CD14-positive monocyte (primary cell): Measurements from ENCODE around the gene CGB7. TPM values are rescaled to one million over a fixed set of nuclear protein-coding genes. Genes with fewer than 3 reads are reported as not detected.
A peak's percentile ranks its signal among the peaks of the same experiment; 100 is the strongest.

Experiments
- DNase-seq, 3 donors: peaks; one replicate each; pipeline ENCODE4 v3.0.0-alpha.2; 2011 to 2022
- H2AFZ ChIP-seq: 2 replicates; pipeline ENCODE4 v1.6.0; 2012; ENCODE audit warnings: mild to moderate bottlenecking, low read depth, low read length, inconsistent platforms; ENCODE audit not compliant: insufficient read depth, poor library complexity, severe bottlenecking
- H3K27ac ChIP-seq, 2 donors: 1 replicate in 1 of 2; 2 replicates in 1 of 2; pipeline ENCODE4 v1.5.1; 2012 to 2013; ENCODE audit warnings: low read length in 2 of 2, control low read depth in 1 of 2, inconsistent platforms in 1 of 2, low read depth in 1 of 2, mild to moderate bottlenecking in 1 of 2
- H3K27me3 ChIP-seq, 2 donors: one replicate each; pipeline versions ENCODE4 v1.6.0 to v1.6.1; 2011 to 2013; ENCODE audit warnings: low read length in 2 of 2; ENCODE audit not compliant: control insufficient read depth in 2 of 2, insufficient read depth in 2 of 2
- H3K36me3 ChIP-seq, 2 donors: replicated peaks in 1 of 2; 1 replicate in 1 of 2; 2 replicates in 1 of 2; pipeline versions ENCODE4 v1.5.1 to v1.6.1; 2012 to 2013; ENCODE audit warnings: low read length in 2 of 2, control low read depth in 1 of 2, inconsistent platforms in 1 of 2, mild to moderate bottlenecking in 1 of 2; ENCODE audit not compliant: insufficient read depth in 2 of 2, control insufficient read depth in 1 of 2
- H3K4me1 ChIP-seq, 2 donors: 1 replicate in 1 of 2; 2 replicates in 1 of 2; pipeline versions ENCODE4 v1.5.1 to v1.6.1; 2012 to 2013; ENCODE audit warnings: low read length in 2 of 2, control low read depth in 1 of 2, inconsistent platforms in 1 of 2, mild to moderate bottlenecking in 1 of 2, moderate library complexity in 1 of 2; ENCODE audit not compliant: insufficient read depth in 2 of 2, control insufficient read depth in 1 of 2
- H3K4me2 ChIP-seq: replicated peaks from 2 replicates; pipeline ENCODE3; 2012; ENCODE audit warnings: low read length, moderate library complexity, mild to moderate bottlenecking; ENCODE audit not compliant: poor library complexity, severe bottlenecking; ENCODE audit errors: extremely low read depth
- H3K4me3 ChIP-seq, 3 experiments: fragments of 200-600 bp in 1 of 3; sonication (generic) in 1 of 3; replicated peaks in 1 of 3; 1 replicate in 2 of 3; 2 replicates in 1 of 3; pipeline ENCODE4 v1.5.1; 2011 to 2013; ENCODE audit warnings: low read length in 3 of 3, mild to moderate bottlenecking in 3 of 3, control low read depth in 2 of 3, low read depth in 2 of 3, inconsistent platforms in 1 of 3, moderate library complexity in 1 of 3
- H3K79me2 ChIP-seq: 2 replicates; pipeline ENCODE4 v1.6.0; 2012; ENCODE audit warnings: mild to moderate bottlenecking, control low read depth, inconsistent platforms, low read length, moderate library complexity; ENCODE audit not compliant: insufficient read depth
- H3K9ac ChIP-seq: 2 replicates; pipeline ENCODE4 v1.6.0; 2017; ENCODE audit warnings: low read length, mild to moderate bottlenecking; ENCODE audit not compliant: insufficient read depth, poor library complexity, severe bottlenecking
- H3K9me3 ChIP-seq, 2 donors: replicated peaks in 1 of 2; 1 replicate in 1 of 2; 2 replicates in 1 of 2; pipeline versions ENCODE4 v1.5.1 to v1.6.1; 2012 to 2013; ENCODE audit warnings: low read length in 2 of 2, control low read depth in 1 of 2; ENCODE audit not compliant: control insufficient read depth in 1 of 2, insufficient read depth in 1 of 2
- H4K20me1 ChIP-seq: 2 replicates; pipeline ENCODE4 v1.6.0; 2012; ENCODE audit warnings: mild to moderate bottlenecking, low read length, control low read depth, moderate library complexity; ENCODE audit not compliant: insufficient read depth
- H3K27ac Mint-ChIP-seq, 7 donors: one replicate each; pipeline ENCODE4 v1.8.0; 2020; ENCODE audit warnings: mild to moderate bottlenecking in 7 of 7, mixed read lengths in 7 of 7, moderate library complexity in 6 of 7, inconsistent platforms in 2 of 7
- H3K27me3 Mint-ChIP-seq, 3 donors: one replicate each; pipeline ENCODE4 v1.8.0; 2021 to 2022; ENCODE audit warnings: low read depth in 3 of 3, mild to moderate bottlenecking in 3 of 3, mixed read lengths in 3 of 3, moderate library complexity in 3 of 3, inconsistent platforms in 1 of 3
- H3K36me3 Mint-ChIP-seq, 2 donors: one replicate each; pipeline ENCODE4 v1.8.0; 2020; ENCODE audit warnings: mixed read lengths in 2 of 2, inconsistent platforms in 1 of 2, mild to moderate bottlenecking in 1 of 2
- H3K4me1 Mint-ChIP-seq: one replicate; pipeline ENCODE4 v1.8.0; 2020; ENCODE audit warnings: mild to moderate bottlenecking, mixed read lengths
- H3K4me3 Mint-ChIP-seq, 2 donors: one replicate each; pipeline ENCODE4 v1.8.0; 2020; ENCODE audit warnings: mild to moderate bottlenecking in 2 of 2, mixed read lengths in 2 of 2, moderate library complexity in 1 of 2
- H3K9me3 Mint-ChIP-seq, 7 donors: one replicate each; pipeline ENCODE4 v1.8.0; 2020 to 2022; ENCODE audit warnings: mixed read lengths in 7 of 7, mild to moderate bottlenecking in 6 of 7, moderate library complexity in 6 of 7, inconsistent platforms in 2 of 7
- WGBS: methylation state at CpG from one replicate; pipeline ENCODE4 v1.1.5; 2013; ENCODE audit warnings: missing lambda C conversion rate; ENCODE audit not compliant: insufficient coverage; 5-methylcytosine and 5-hydroxymethylcytosine counted together
- intact Hi-C, 2 donors: fragments of 100-400 bp; cut with micrococcal nuclease; formaldehyde crosslinking; loops; one replicate each; pipeline versions ENCODE4 v1.15.0 to v1.15.1; 2023
- polyA plus RNA-seq, 3 donors: library from polyadenylated mRNA; depleted of rRNA in 1 of 3; unstranded in 2 of 3; stranded (reverse) in 1 of 3; fragments of 300-500 nt in 2 of 3; fragments of >200 nt in 1 of 3; fragmentation: Illumina TruSeq in 2 of 3; gene quantifications; 1 replicate in 2 of 3; 2 replicates in 1 of 3; pipeline ENCODE4 v1.2.3, GENCODE V29; 2012 to 2021
- TF ChIP-seq, protein P1 (sequence below): fragments of 200-600 bp; IDR thresholded peaks from one replicate; pipeline ENCODE4 v1.8.0; 2022; ENCODE audit warnings: antibody characterized with exemption, mild to moderate bottlenecking

CGB7 gene
- polyA plus RNA-seq, 3 donors, result not detected

DNA sequence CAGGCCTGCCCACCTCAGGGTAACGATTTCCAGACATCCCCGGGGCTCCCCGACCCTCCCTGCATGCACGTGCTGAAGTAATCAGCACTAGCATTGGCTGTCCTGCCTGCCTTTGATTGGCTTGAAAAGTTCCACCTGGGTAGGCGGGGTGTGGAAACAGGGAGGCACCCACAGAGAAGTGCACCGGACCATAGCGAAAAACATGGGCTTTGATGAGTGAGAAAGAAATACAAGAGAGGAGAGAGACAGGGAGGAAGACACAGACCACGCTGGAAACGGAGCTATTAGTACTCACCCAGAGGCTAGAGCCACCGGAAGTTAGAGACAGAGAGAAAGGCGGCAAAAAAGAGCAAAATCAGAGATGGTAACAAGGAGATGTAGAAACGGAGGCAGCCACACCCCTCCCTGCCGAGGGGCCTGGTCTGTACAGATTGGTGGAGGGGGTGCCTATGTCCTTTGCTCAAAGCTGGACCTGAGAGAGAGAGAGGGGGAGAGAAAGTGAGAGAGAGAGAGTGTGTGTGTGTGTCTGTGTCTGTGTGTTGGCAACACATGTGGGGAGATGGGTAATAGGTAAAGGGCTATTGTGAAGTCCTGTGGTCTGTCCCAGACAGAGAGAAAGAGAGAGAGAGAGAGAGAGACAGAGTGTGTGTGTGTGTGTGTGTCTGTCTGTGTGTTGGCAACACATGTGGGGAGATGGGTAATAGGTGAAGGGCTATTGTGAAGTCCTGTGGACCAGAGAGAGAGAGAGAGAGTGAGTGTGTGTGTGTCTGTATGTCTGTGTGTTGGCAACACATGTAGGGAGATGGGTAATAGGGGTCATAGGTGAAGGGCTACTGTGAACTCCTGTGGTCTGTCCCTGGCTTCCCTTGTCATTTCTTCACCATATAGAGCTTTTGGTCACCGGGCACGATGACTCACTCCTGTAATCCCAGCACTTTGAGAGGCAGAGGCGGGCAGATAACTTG is 36.3 kb downstream of the CGB7 start:
- Mint-ChIP-seq H3K9me3 (peaks cover 0 to 10% (median 5%) of the 10 kb centered on the region in 7 donors), H3K36me3 (peaks cover 9 to 10% of the 10 kb centered on the region in 2 donors), H3K4me1 (peaks cover 29% of the 10 kb centered on the region), H3K27me3 (peaks cover 36 to 53% (median 50%) of the 10 kb centered on the region in 3 donors), H3K27ac (no peak overlapping the region), H3K4me3 (peak overlapping the region in 1 of 2 donors; percentile 55)
- WGBS, result 49% methylated on average over 16 of the region's 16 CpGs
- peaks cover 14 to 49% of the 10 kb centered on the region in 2 donors for H3K27me3 ChIP-seq
- H2AFZ ChIP-seq, result no peak overlapping the region
- H3K9ac ChIP-seq, result no peak overlapping the region
- intact Hi-C loops, result no loop called here
- H3K4me1 ChIP-seq, result peaks cover 24 to 29% of the 10 kb centered on the region in 2 donors
- TF ChIP-seq, protein P1, sequence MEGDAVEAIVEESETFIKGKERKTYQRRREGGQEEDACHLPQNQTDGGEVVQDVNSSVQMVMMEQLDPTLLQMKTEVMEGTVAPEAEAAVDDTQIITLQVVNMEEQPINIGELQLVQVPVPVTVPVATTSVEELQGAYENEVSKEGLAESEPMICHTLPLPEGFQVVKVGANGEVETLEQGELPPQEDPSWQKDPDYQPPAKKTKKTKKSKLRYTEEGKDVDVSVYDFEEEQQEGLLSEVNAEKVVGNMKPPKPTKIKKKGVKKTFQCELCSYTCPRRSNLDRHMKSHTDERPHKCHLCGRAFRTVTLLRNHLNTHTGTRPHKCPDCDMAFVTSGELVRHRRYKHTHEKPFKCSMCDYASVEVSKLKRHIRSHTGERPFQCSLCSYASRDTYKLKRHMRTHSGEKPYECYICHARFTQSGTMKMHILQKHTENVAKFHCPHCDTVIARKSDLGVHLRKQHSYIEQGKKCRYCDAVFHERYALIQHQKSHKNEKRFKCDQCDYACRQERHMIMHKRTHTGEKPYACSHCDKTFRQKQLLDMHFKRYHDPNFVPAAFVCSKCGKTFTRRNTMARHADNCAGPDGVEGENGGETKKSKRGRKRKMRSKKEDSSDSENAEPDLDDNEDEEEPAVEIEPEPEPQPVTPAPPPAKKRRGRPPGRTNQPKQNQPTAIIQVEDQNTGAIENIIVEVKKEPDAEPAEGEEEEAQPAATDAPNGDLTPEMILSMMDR, result no peak
- peaks cover 0 to 2% of the 10 kb centered on the region in 2 donors for H3K36me3 ChIP-seq
- no peak overlapping the region for H3K4me2 ChIP-seq
- no peaks in the 10 kb centered on the region for H4K20me1 ChIP-seq
- H3K79me2 ChIP-seq, result no peaks in the 10 kb centered on the region
- H3K27ac ChIP-seq, result no peak overlapping the region
- H3K9me3 ChIP-seq, result no peaks in the 10 kb centered on the region
- DNase-seq, result peak in 2 of 3 donors; percentile 11 to 47
- no peak overlapping the region for H3K4me3 ChIP-seq

DNA sequence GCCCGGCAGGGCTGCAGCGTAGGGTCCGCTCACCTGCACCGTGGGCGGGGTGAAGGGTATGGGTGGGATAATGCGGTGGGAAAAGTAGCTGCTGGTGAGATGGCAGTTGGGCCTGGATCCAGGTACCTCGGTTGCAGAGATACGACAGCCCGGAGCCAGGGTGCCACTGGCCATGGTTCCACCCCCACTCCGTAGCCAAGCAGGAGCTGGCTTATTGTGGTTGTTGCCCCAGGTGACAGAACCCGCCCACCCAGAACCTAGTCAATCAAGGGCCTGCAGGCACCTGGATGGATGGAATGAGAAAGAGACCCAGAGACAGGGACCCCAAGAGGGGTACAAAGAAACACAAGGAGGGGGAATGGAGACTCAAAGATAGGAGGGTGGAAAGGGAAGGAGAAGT is 37.2 kb downstream of the CGB7 start:
- Histone ChIP-seq H3K9me3 (no peaks in the 10 kb centered on the region), H3K27me3 (peaks cover 14 to 49% of the 10 kb centered on the region in 2 donors), H3K4me2 (no peak overlapping the region), H3K4me1 (peaks cover 24 to 29% of the 10 kb centered on the region in 2 donors), H3K79me2 (no peaks in the 10 kb centered on the region), H3K4me3 (no peak overlapping the region), H4K20me1 (no peaks in the 10 kb centered on the region), H3K9ac (no peak overlapping the region), H3K27ac (no peak overlapping the region), H2AFZ (no peak overlapping the region), H3K36me3 (peaks cover 8 to 11% of the 10 kb centered on the region in 2 donors)
- intact Hi-C loops, result no loop called here
- Mint-ChIP-seq H3K36me3 (peaks cover 18 to 19% of the 10 kb centered on the region in 2 donors), H3K4me1 (peaks cover 29% of the 10 kb centered on the region), H3K9me3 (peaks cover 0 to 10% (median 5%) of the 10 kb centered on the region in 7 donors), H3K27ac (no peak overlapping the region), H3K4me3 (peak overlapping the region in 1 of 2 donors; percentile 55), H3K27me3 (peaks cover 36 to 48% (median 48%) of the 10 kb centered on the region in 3 donors)
- 79% methylated on average over 10 of the region's 11 CpGs for WGBS
- DNase-seq, result no peak
- TF ChIP-seq, protein P1, result no peak
